Psoas muscle (tissue), 8 donors: Measurements from ENCODE around the gene HS6ST2. TPM values are rescaled to one million over a fixed set of nuclear protein-coding genes. Genes with fewer than 3 reads are reported as not detected.

Experiments used
- ATAC-seq, 4 donors: fragments of 200-7000 bp; cut with Tn5 transposase; one replicate each; pipeline ENCODE4 v1.9.1; 2020; ENCODE audit warnings: moderate library complexity in 3 of 4, mild to moderate bottlenecking in 2 of 4
- DNase-seq, 2 donors: peaks; one replicate each; pipeline ENCODE4 v3.0.0-alpha.2; 2020
- H3K27ac ChIP-seq: fragments of 200-600 bp; one replicate; pipeline ENCODE4 v1.8.0; 2022
- H3K27me3 ChIP-seq, 3 donors: fragments of 200-600 bp in 1 of 3; one replicate each; pipeline versions ENCODE4 v1.6.1 to v1.8.0; 2013 to 2022; ENCODE audit warnings: low read length in 2 of 3, mild to moderate bottlenecking in 2 of 3, moderate library complexity in 1 of 3; ENCODE audit not compliant: insufficient read depth in 3 of 3
- H3K36me3 ChIP-seq, 2 donors: fragments of 200-600 bp in 1 of 2; one replicate each; pipeline versions ENCODE4 v1.6.1 to v1.8.0; 2013 to 2022; ENCODE audit warnings: low read depth in 1 of 2, mild to moderate bottlenecking in 1 of 2, moderate library complexity in 1 of 2; ENCODE audit not compliant: insufficient read depth in 1 of 2
- H3K4me1 ChIP-seq: fragments of 200-600 bp; one replicate; pipeline ENCODE4 v1.8.0; 2022
- H3K4me3 ChIP-seq: fragments of 200-600 bp; one replicate; pipeline ENCODE4 v1.8.0; 2022; ENCODE audit warnings: mild to moderate bottlenecking
- H3K9me3 ChIP-seq: fragments of 200-600 bp; one replicate; pipeline ENCODE4 v1.8.0; 2022
- WGBS, 3 donors: extraction: QIAGEN DNeasy Blood & Tissue Kit; methylation state at CpG; one replicate each; pipeline versions ENCODE4 v1.1.6 to v1.1.7; 2013; 5-methylcytosine and 5-hydroxymethylcytosine counted together
- intact Hi-C, 2 donors: fragments of 100-400 bp; cut with DNase I; formaldehyde crosslinking; loops; one replicate each; pipeline versions ENCODE4 v1.11.0 to v1.14.2; 2022
- polyA plus RNA-seq, 3 donors: library from polyadenylated mRNA; stranded (reverse); fragments of 200-250 nt; gene quantifications; one replicate each; pipeline ENCODE4 v1.2.3, GENCODE V29; 2013
- total RNA-seq, 4 donors: library from RNA; stranded (reverse); fragmentation: NEBNext Ultra II Directional in 2 of 4; extraction: Animal tissue kit (Norgen Biotek cat#: 25700) in 2 of 4; gene quantifications; one replicate each; pipeline versions ENCODE4 v1.2.1 to v1.2.4, GENCODE V29; 2021 to 2023
- TF ChIP-seq, protein P1 (sequence below): fragments of 200-600 bp; IDR thresholded peaks from one replicate; pipeline ENCODE4 v1.8.0; 2022; ENCODE audit warnings: antibody characterized with exemption
- donor health status: healthy with polysubstance abuse.
- donor health status: DM: no; HTN: no; CAD: no; lungs with moderate emphysema.
- donor health status: Bipolar disorder and iron deficiency.
- donor health status: healthy.
- donor health status: DM: yes; HTN: yes; CAD: no.
- donor health status: DM: no; HTN: no; CAD: no.
- donor health status: DM: no; HTN: no; CAD: no.
- donor health status: DM: yes; HTN: yes; CAD: no.

The HS6ST2 gene
- total and polyA plus RNA-seq, 7 donors = 0.30 to 10.0 (median 1.3) TPM

DNA sequence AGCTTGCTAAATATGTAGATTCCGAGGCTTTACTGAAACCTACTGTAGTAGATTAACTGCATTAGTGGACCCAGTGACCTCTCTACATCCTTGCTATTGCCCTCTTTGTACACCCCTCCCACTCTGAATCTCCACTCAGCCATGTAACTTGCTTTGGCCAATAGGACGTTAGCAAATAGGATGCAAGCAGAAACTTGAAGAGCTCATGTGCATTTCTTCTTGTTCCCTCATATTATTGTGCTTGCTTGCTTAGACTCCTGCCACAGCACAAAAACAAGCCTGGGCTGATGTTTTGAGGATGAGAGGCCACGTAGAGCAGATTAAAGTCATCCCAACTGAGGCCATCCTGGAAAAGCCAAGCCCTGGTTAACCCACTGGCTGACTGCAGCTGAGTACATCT lies 147.9 kb downstream of the HS6ST2 start:
- H3K27ac ChIP-seq = no peak overlapping the region
- no peaks in the 10 kb centered on the region for H3K4me1 ChIP-seq
- no peak overlapping the region for H3K4me3 ChIP-seq
- TF ChIP-seq, protein P1, sequence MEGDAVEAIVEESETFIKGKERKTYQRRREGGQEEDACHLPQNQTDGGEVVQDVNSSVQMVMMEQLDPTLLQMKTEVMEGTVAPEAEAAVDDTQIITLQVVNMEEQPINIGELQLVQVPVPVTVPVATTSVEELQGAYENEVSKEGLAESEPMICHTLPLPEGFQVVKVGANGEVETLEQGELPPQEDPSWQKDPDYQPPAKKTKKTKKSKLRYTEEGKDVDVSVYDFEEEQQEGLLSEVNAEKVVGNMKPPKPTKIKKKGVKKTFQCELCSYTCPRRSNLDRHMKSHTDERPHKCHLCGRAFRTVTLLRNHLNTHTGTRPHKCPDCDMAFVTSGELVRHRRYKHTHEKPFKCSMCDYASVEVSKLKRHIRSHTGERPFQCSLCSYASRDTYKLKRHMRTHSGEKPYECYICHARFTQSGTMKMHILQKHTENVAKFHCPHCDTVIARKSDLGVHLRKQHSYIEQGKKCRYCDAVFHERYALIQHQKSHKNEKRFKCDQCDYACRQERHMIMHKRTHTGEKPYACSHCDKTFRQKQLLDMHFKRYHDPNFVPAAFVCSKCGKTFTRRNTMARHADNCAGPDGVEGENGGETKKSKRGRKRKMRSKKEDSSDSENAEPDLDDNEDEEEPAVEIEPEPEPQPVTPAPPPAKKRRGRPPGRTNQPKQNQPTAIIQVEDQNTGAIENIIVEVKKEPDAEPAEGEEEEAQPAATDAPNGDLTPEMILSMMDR = no peak
- intact Hi-C loops = no loop called here
- peaks cover 0 to 12% (median 0%) of the 10 kb centered on the region in 3 donors for H3K27me3 ChIP-seq
- DNase-seq = no peak
- no peaks in the 10 kb centered on the region for H3K36me3 ChIP-seq
- no peak for ATAC-seq
- H3K9me3 ChIP-seq = no peaks in the 10 kb centered on the region
- 64 to 93% (median 70%) methylated on average over 3 of the region's 3 CpGs for WGBS, 3 donors

DNA sequence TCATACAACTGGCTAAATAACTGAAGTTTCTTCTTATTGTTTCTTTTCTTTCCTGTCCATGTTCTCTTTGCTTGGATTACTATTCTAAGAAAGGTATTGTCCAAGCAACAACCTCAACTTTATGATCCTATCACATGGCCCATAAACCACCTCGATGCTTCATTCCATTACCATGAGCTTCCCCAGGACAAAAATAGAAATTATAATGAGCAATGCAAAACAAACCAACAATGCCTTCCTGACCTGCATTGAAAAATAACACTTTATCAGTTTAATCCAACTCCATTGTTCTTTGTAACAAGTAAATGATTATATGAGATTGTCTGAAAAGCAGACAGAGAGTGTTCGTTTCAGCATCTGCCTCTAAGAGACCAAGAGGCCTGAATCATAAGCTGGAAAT lies 148.8 kb downstream of the HS6ST2 start:
- Histone ChIP-seq H3K4me1 (no peaks in the 10 kb centered on the region), H3K27me3 (peaks cover 0 to 12% (median 0%) of the 10 kb centered on the region in 3 donors), H3K9me3 (no peaks in the 10 kb centered on the region), H3K4me3 (no peak overlapping the region), H3K27ac (no peak overlapping the region), H3K36me3 (no peaks in the 10 kb centered on the region)
- 39 to 47% (median 46%) methylated on average over 2 of the region's 2 CpGs for WGBS, 3 donors
- TF ChIP-seq, protein P1 = no peak
- DNase-seq (no peak), ATAC-seq (no peak)
- intact Hi-C loops = no loop called here

DNA sequence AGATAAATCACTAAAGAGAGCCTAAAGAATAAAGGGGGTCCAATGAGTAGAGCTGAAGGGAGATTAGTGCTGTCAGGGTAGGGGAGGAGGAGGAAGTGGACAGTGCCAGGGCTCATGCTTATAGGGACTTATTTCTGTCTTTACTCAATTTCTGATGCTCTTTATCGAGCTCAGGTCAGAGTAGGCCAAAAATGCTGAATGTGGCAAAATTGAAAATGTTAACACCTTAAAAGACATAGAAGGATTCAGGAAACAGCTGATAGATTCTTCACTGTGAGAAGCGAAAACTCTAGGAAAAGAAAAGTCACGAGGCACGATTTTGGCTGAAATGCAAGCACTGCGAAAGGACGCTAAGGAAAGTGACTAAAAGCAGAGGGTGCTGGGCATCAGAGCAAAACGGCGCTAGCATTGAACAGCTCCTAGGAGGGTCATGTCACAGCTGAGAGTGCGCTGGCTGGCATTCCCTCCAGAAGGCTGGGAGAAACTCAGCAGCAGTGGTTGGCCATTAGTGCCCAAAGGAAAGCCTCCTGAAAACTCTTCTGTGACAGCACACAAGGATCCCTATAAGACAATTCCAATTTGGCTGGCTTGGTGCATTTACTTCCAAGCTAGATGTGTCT lies 150.9 kb downstream of the HS6ST2 start:
- Histone ChIP-seq H3K27ac (no peak overlapping the region), H3K27me3 (peaks cover 0 to 5% (median 0%) of the 10 kb centered on the region in 3 donors), H3K4me1 (no peaks in the 10 kb centered on the region), H3K36me3 (no peaks in the 10 kb centered on the region), H3K4me3 (no peak overlapping the region), H3K9me3 (no peaks in the 10 kb centered on the region)
- intact Hi-C loops = no loop called here
- ATAC-seq (no peak), DNase-seq (no peak)
- 67 to 85% (median 70%) methylated on average over 9 of the region's 9 CpGs for WGBS, 3 donors
- TF ChIP-seq, protein P1 = no peak

DNA sequence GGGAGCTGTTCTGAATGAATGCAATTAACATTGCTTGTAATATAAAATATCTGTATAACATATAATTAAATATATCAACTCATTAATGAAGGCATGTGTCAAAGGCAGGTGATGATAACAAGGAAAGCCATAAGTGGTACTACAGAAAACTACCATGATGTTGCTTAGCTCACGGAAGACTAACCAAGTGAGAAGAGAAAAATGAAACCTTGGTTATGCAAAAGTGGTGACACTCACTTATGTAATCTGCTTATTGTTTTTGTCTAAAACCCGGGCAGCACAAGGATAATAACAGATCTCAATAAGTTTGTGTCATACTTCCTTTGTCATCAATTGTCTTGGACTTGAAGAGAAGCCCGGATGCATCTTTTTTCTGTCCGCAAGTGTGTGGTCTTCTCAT lies 156.4 kb downstream of the HS6ST2 start:
- no peaks in the 10 kb centered on the region for H3K9me3 ChIP-seq
- intact Hi-C loops = no loop called here
- no peak for ATAC-seq
- DNase-seq = no peak
- H3K4me1 ChIP-seq = no peaks in the 10 kb centered on the region
- TF ChIP-seq, protein P1 = no peak
- H3K4me3 ChIP-seq = no peak overlapping the region
- no peaks in the 10 kb centered on the region for H3K36me3 ChIP-seq
- WGBS, 3 donors = 71 to 82% (median 79%) methylated on average over 4 of the region's 4 CpGs
- peaks cover 0 to 9% (median 0%) of the 10 kb centered on the region in 3 donors for H3K27me3 ChIP-seq
- no peak overlapping the region for H3K27ac ChIP-seq

DNA sequence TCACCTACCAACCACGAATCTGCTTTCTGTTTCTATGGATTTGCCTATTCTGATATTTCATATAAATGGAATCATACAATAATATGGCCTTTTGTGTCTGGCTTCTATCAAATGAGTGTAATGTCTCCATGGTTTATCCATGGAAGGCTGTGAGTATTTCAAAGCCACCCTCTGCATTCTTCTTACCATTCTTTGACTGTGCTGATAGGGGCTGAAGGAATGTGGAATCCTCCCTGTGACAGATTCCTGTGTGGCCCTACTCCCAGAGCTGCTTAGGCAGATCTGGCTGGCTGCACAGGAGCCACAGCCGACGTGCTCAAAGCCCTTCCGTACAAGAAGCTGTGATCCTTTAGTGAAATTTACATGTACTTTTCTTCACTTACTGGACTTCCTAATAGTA lies 163.2 kb downstream of the HS6ST2 start:
- Histone ChIP-seq H3K27me3 (peaks cover 0 to 22% (median 0%) of the 10 kb centered on the region in 3 donors), H3K4me3 (no peak overlapping the region), H3K9me3 (no peaks in the 10 kb centered on the region), H3K36me3 (no peaks in the 10 kb centered on the region), H3K4me1 (no peaks in the 10 kb centered on the region), H3K27ac (no peak overlapping the region)
- 62 to 77% (median 62%) methylated on average over 4 of the region's 4 CpGs for WGBS, 3 donors
- TF ChIP-seq, protein P1 = no peak
- intact Hi-C loops = loop anchor here in 1 of 2 donors (2.0 kb wide), 1 partner anchor 44 kb away; no protein-coding TSS in a partner anchor
- ATAC-seq (no peak), DNase-seq (no peak)
